HCT116 (cell line): ENCODE results near the gene NBAS. TPM values are rescaled to one million over a fixed set of nuclear protein-coding genes. Genes with fewer than 3 reads are reported as not detected.

Source experiments
- ATAC-seq: fragments of 200-7000 bp; cut with Tn5 transposase; 2 replicates; pipeline ENCODE4 v1.9.1; 2020; ENCODE audit warnings: mild to moderate bottlenecking, moderate library complexity
- BruUV-seq: library from RNA; stranded (reverse); fragments of 400-500 nt; replicated peaks from 2 replicates; lab custom pipeline; 2021; lab: Mats Ljungman, UMichigan
- CTCF ChIA-PET: fragments of 300-600 bp; sonication (Branson Sonifier 250); formaldehyde crosslinking; loops from one replicate; lab custom pipeline; 2021; ENCODE audit warnings: antibody characterized with exemption; lab: Charles Lee
- POLR2A ChIA-PET: fragments of 300-600, 350-600 bp; sonication (Branson Sonifier 250); formaldehyde crosslinking; loops from one replicate; lab custom pipeline; 2021; ENCODE audit warnings: antibody characterized with exemption; lab: Charles Lee
- RAD21 ChIA-PET, 2 experiments: fragments of 300-600 bp; sonication (Branson Sonifier 250); formaldehyde crosslinking; loops; one replicate each; lab custom pipeline; 2023; ENCODE audit warnings: low total read pairs in 2 of 2; ENCODE audit not compliant: uncharacterized antibody in 2 of 2, unreplicated experiment in 2 of 2, low non-redundant PET in 1 of 2; lab: Charles Lee
- DNase-seq: peaks from one replicate; pipeline ENCODE4 v3.0.0-alpha.2; 2010; ENCODE audit warnings: low read depth, low spot score
- H2AFZ ChIP-seq: fragments of 200-600 bp; shearing (Covaris generic), sonication (generic); 2 replicates; pipeline ENCODE4 v1.6.1; 2017; ENCODE audit warnings: low read depth, mixed run types, mixed read lengths, antibody characterized with exemption, low read length; ENCODE audit not compliant: poor library complexity, severe bottlenecking
- H3K27ac ChIP-seq: 2 replicates; pipeline ENCODE4 v1.5.1; 2012; ENCODE audit warnings: low read depth, low read length
- H3K27me3 ChIP-seq: fragments of 200-600 bp; sonication (generic); 2 replicates; pipeline ENCODE4 v1.6.1; 2016; ENCODE audit warnings: mixed run types, low read length, mixed read lengths; ENCODE audit not compliant: insufficient read depth
- H3K36me3 ChIP-seq, 2 experiments: fragments of 200-500 bp in 1 of 2; fragments of 200-600 bp in 1 of 2; sonication (Bioruptor generic) in 1 of 2; sonication (generic) in 1 of 2; 2 replicates each; pipeline versions ENCODE4 v1.5.1 to v1.6.1; 2014 to 2016; ENCODE audit warnings: low read length in 2 of 2, inconsistent platforms in 1 of 2, mixed read lengths in 1 of 2, mixed run types in 1 of 2; ENCODE audit not compliant: insufficient read depth in 2 of 2, control insufficient read depth in 1 of 2
- H3K4me1 ChIP-seq, 2 experiments: fragments of 200-600 bp in 1 of 2; sonication (generic) in 1 of 2; 2 replicates each; pipeline versions ENCODE4 v1.5.1 to v1.6.1; 2012 to 2017; ENCODE audit warnings: low read length in 2 of 2, inconsistent platforms in 1 of 2, mild to moderate bottlenecking in 1 of 2, mixed read lengths in 1 of 2, mixed run types in 1 of 2, moderate library complexity in 1 of 2; ENCODE audit not compliant: insufficient read depth in 2 of 2, control insufficient read depth in 1 of 2
- H3K4me2 ChIP-seq: fragments of 200-600 bp; sonication (generic); 2 replicates; pipeline ENCODE4 v1.6.1; 2017; ENCODE audit warnings: mixed run types, low read length, mixed read lengths
- H3K4me3 ChIP-seq, 2 experiments: fragments of 200-600 bp in 1 of 2; sonication (generic) in 1 of 2; replicated peaks in 1 of 2; 2 replicates each; pipeline ENCODE4 v1.5.1; 2011 to 2016; ENCODE audit warnings: low read length in 2 of 2, control low read depth in 1 of 2, low read depth in 1 of 2, mild to moderate bottlenecking in 1 of 2, mixed read lengths in 1 of 2, mixed run types in 1 of 2
- H3K79me2 ChIP-seq: fragments of 200-600 bp; sonication (generic); 2 replicates; pipeline ENCODE4 v1.6.1; 2017; ENCODE audit warnings: mild to moderate bottlenecking, mixed run types, low read length, moderate library complexity, mixed read lengths; ENCODE audit not compliant: insufficient read depth
- H3K9ac ChIP-seq: fragments of 200-600 bp; sonication (generic); 2 replicates; pipeline ENCODE4 v1.6.1; 2016; ENCODE audit warnings: low read length, mixed read lengths
- H3K9me2 ChIP-seq: fragments of 200-600 bp; sonication (generic), shearing (Covaris generic); 2 replicates; pipeline ENCODE4 v1.6.1; 2017; ENCODE audit warnings: mixed run types, mild to moderate bottlenecking, moderate library complexity; ENCODE audit not compliant: insufficient read depth
- H3K9me3 ChIP-seq, 2 experiments: fragments of 200-500 bp in 1 of 2; fragments of 200-600 bp in 1 of 2; sonication (Bioruptor generic) in 1 of 2; sonication (generic) in 1 of 2; 2 replicates each; pipeline ENCODE4 v1.6.1; 2014 to 2017; ENCODE audit warnings: low read length in 2 of 2, mixed read lengths in 2 of 2, inconsistent platforms in 1 of 2, low read depth in 1 of 2, mild to moderate bottlenecking in 1 of 2, mixed run types in 1 of 2, moderate library complexity in 1 of 2; ENCODE audit not compliant: control insufficient read depth in 1 of 2, insufficient read depth in 1 of 2
- H4K20me1 ChIP-seq: fragments of 200-600 bp; sonication (generic), shearing (Covaris generic); 2 replicates; pipeline ENCODE4 v1.6.1; 2017; ENCODE audit warnings: mixed run types, mild to moderate bottlenecking, moderate library complexity; ENCODE audit not compliant: insufficient read depth
- CBX3 ChIP-seq: IDR thresholded peaks from 2 replicates; pipeline ENCODE4 v1.6.1; 2012; ENCODE audit warnings: low read depth
- CEBPB ChIP-seq: IDR thresholded peaks from 2 replicates; pipeline ENCODE4 v1.6.1; 2012; ENCODE audit warnings: low read depth
- EGR1 ChIP-seq: IDR thresholded peaks from 2 replicates; pipeline ENCODE4 v1.6.1; 2012; ENCODE audit warnings: low read depth
- ELF1 ChIP-seq: IDR thresholded peaks from 2 replicates; pipeline ENCODE4 v1.6.1; 2012; ENCODE audit warnings: low read depth, borderline replicate concordance
- EZH2 ChIP-seq: fragments of 200-600 bp; sonication (generic); IDR thresholded peaks from 2 replicates; pipeline ENCODE4 v1.6.1; 2017; ENCODE audit warnings: antibody characterized with exemption, mixed run types
- EZH2phosphoT487 ChIP-seq: fragments of 200-600 bp; IDR thresholded peaks from 2 replicates; pipeline ENCODE4 v1.6.1; 2018; ENCODE audit warnings: antibody characterized with exemption, borderline replicate concordance
- FOSL1 ChIP-seq: IDR thresholded peaks from 2 replicates; pipeline ENCODE4 v1.6.1; 2012; ENCODE audit warnings: low read depth
- JUND ChIP-seq: IDR thresholded peaks from 2 replicates; pipeline ENCODE4 v1.6.1; 2012
- POLR2AphosphoS5 ChIP-seq: IDR thresholded peaks from 2 replicates; pipeline ENCODE4 v1.6.1; 2011; ENCODE audit warnings: mild to moderate bottlenecking, low read depth, low read length, moderate library complexity
- SIN3A ChIP-seq: IDR thresholded peaks from 2 replicates; pipeline ENCODE4 v1.6.1; 2012; ENCODE audit warnings: low read depth
- SP1 ChIP-seq: IDR thresholded peaks from 2 replicates; pipeline ENCODE4 v1.6.1; 2012; ENCODE audit warnings: low read depth
- SRF ChIP-seq: IDR thresholded peaks from 2 replicates; pipeline ENCODE4 v1.6.1; 2012; ENCODE audit warnings: low read depth
- TCF7L2 ChIP-seq: IDR thresholded peaks from 2 replicates; pipeline ENCODE4 v1.7.0; 2011; ENCODE audit warnings: borderline replicate concordance, inconsistent platforms; ENCODE audit not compliant: insufficient read depth, insufficient read length; ENCODE audit errors: extremely low read depth
- YY1 ChIP-seq: IDR thresholded peaks from 2 replicates; pipeline ENCODE4 v1.6.1; 2011; ENCODE audit warnings: low read length, low read depth, moderate library complexity, mild to moderate bottlenecking; ENCODE audit not compliant: insufficient replicate concordance; ENCODE audit errors: extremely low read depth
- ZFX ChIP-seq: fragments of 450-650 bp; IDR thresholded peaks from 2 replicates; pipeline ENCODE4 v1.6.1; 2017
- ZNF274 ChIP-seq: fragments of 200-500 bp; sonication (Bioruptor generic); IDR thresholded peaks from 2 replicates; pipeline ENCODE4 v1.6.1; 2014; ENCODE audit warnings: mild to moderate bottlenecking, low read depth, low read length, inconsistent platforms
- intact Hi-C: fragments of 100-400 bp; cut with micrococcal nuclease; formaldehyde crosslinking; loops from 2 replicates; pipeline ENCODE4 v1.10.0; 2022
- total RNA-seq: library from RNA; stranded (reverse); gene quantifications from one replicate; pipeline ENCODE4 v1.2.1, GENCODE V29; 2021; ENCODE audit not compliant: unreplicated experiment
- TF ChIP-seq, protein P1 (sequence below), 3 experiments: fragments of 200-600 bp in 1 of 3; sonication (generic) in 1 of 3; IDR thresholded peaks in 2 of 3; conservative IDR thresholded peaks in 1 of 3; 2 replicates each; pipeline ENCODE4 v1.5.1; 2012 to 2017; ENCODE audit warnings: low read depth in 2 of 3, low read length in 2 of 3, antibody characterized with exemption in 1 of 3, borderline replicate concordance in 1 of 3, control low read depth in 1 of 3, mild to moderate bottlenecking in 1 of 3, mixed read lengths in 1 of 3, mixed run types in 1 of 3, moderate library complexity in 1 of 3; ENCODE audit not compliant: insufficient read depth in 1 of 3
- TF ChIP-seq, protein P2 (sequence below): IDR thresholded peaks from 2 replicates; pipeline ENCODE4 v1.6.1; 2012; ENCODE audit warnings: low read depth
- TF ChIP-seq, protein P3 (sequence below): IDR thresholded peaks from 2 replicates; pipeline ENCODE4 v1.6.1; 2011; ENCODE audit warnings: mild to moderate bottlenecking, low read length, moderate library complexity; ENCODE audit not compliant: insufficient replicate concordance; ENCODE audit errors: extremely low read depth

NBAS gene
- total RNA-seq, 1 experiment from 2014 or later, result 32.8 TPM

GRCh38 chr2:15579641-15580040, 18.5 kb upstream of the NBAS start:
- DNase-seq, result no peak
- Histone ChIP-seq H3K27me3 (no peaks in the 10 kb centered on the region), H3K27ac (no peak overlapping the region), H3K9me3 (no peaks in the 10 kb centered on the region), H3K79me2 (no peaks in the 10 kb centered on the region), H3K9ac (no peak overlapping the region), H3K4me3 (no peak overlapping the region), H4K20me1 (no peaks in the 10 kb centered on the region), H3K4me2 (0 out of 2 replicates have a peak overlapping the region, but pooled peaks have one; percentile 17), H3K9me2 (no peaks in the 10 kb centered on the region), H3K4me1 (peaks cover 0 to 5% of the 10 kb centered on the region in 2 experiments; a peak in 1 of 4 replicates), H3K36me3 (no peaks in the 10 kb centered on the region), H2AFZ (no peak overlapping the region)
- ChIA-PET POLR2A (no interaction called here), CTCF (no interaction called here), RAD21 (no interaction called here)
- intact Hi-C loops, result loop anchor here (5.0 to 10.0 kb wide), 3 partner anchors 422 to 677 kb away; no protein-coding TSS in a partner anchor
- no TSS peak for BruUV-seq
- TF ChIP-seq, protein P1, sequence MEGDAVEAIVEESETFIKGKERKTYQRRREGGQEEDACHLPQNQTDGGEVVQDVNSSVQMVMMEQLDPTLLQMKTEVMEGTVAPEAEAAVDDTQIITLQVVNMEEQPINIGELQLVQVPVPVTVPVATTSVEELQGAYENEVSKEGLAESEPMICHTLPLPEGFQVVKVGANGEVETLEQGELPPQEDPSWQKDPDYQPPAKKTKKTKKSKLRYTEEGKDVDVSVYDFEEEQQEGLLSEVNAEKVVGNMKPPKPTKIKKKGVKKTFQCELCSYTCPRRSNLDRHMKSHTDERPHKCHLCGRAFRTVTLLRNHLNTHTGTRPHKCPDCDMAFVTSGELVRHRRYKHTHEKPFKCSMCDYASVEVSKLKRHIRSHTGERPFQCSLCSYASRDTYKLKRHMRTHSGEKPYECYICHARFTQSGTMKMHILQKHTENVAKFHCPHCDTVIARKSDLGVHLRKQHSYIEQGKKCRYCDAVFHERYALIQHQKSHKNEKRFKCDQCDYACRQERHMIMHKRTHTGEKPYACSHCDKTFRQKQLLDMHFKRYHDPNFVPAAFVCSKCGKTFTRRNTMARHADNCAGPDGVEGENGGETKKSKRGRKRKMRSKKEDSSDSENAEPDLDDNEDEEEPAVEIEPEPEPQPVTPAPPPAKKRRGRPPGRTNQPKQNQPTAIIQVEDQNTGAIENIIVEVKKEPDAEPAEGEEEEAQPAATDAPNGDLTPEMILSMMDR (IDR thresholded peaks at IDR 0.05 in 2 of 3, conservative IDR thresholded peaks at IDR 0.05 in 1 of 3; ENCODE audit: borderline replicate concordance in 1 of 3, insufficient read depth in 1 of 3, low read depth in 2 of 3, low read length in 2 of 3), result no peak
- TF ChIP-seq TCF7L2 (no peak), FOSL1 (no peak), CEBPB (no peak), YY1 (no peak), SRF (no peak), EGR1 (no peak), EZH2 (no peak), ELF1 (no peak), ZNF274 (no peak), SP1 (no peak), SIN3A (no peak), EZH2phosphoT487 (no peak), POLR2AphosphoS5 (no peak), ZFX (no peak), JUND (no peak), CBX3 (no peak)
- TF ChIP-seq, protein P2, sequence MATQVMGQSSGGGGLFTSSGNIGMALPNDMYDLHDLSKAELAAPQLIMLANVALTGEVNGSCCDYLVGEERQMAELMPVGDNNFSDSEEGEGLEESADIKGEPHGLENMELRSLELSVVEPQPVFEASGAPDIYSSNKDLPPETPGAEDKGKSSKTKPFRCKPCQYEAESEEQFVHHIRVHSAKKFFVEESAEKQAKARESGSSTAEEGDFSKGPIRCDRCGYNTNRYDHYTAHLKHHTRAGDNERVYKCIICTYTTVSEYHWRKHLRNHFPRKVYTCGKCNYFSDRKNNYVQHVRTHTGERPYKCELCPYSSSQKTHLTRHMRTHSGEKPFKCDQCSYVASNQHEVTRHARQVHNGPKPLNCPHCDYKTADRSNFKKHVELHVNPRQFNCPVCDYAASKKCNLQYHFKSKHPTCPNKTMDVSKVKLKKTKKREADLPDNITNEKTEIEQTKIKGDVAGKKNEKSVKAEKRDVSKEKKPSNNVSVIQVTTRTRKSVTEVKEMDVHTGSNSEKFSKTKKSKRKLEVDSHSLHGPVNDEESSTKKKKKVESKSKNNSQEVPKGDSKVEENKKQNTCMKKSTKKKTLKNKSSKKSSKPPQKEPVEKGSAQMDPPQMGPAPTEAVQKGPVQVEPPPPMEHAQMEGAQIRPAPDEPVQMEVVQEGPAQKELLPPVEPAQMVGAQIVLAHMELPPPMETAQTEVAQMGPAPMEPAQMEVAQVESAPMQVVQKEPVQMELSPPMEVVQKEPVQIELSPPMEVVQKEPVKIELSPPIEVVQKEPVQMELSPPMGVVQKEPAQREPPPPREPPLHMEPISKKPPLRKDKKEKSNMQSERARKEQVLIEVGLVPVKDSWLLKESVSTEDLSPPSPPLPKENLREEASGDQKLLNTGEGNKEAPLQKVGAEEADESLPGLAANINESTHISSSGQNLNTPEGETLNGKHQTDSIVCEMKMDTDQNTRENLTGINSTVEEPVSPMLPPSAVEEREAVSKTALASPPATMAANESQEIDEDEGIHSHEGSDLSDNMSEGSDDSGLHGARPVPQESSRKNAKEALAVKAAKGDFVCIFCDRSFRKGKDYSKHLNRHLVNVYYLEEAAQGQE, result no peak
- TF ChIP-seq, protein P3, sequence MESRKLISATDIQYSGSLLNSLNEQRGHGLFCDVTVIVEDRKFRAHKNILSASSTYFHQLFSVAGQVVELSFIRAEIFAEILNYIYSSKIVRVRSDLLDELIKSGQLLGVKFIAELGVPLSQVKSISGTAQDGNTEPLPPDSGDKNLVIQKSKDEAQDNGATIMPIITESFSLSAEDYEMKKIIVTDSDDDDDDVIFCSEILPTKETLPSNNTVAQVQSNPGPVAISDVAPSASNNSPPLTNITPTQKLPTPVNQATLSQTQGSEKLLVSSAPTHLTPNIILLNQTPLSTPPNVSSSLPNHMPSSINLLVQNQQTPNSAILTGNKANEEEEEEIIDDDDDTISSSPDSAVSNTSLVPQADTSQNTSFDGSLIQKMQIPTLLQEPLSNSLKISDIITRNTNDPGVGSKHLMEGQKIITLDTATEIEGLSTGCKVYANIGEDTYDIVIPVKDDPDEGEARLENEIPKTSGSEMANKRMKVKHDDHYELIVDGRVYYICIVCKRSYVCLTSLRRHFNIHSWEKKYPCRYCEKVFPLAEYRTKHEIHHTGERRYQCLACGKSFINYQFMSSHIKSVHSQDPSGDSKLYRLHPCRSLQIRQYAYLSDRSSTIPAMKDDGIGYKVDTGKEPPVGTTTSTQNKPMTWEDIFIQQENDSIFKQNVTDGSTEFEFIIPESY, result no peak
- no peak for ATAC-seq
